ENCODE measurements around the gene APOC4.

- TF ChIP-seq HDGF (IDR thresholded peaks at IDR 0.05; ENCODE audit: borderline replicate concordance) (no peak), SP1 (IDR thresholded peaks at IDR 0.05) (no peak), BHLHE40 (IDR thresholded peaks at IDR 0.05; ENCODE audit: borderline replicate concordance) (no peak)
These were observed 16.7 kb upstream of the APOC4 start for GRCh38 chr19:44925114-44925891.

All from HEK293T (cell line).